Thoracic aorta (tissue), 2 donors: Measurements from ENCODE around the gene MLF1. TPM values are rescaled to one million over a fixed set of nuclear protein-coding genes. Genes with fewer than 3 reads are reported as not detected.

Experiments used
- ATAC-seq: fragments of 150-250 bp; one replicate; pipeline ENCODE4 v1.8.0; 2017; ENCODE audit warnings: low read depth; ENCODE audit not compliant: insufficient number of reproducible peaks, low FRiP score
- DNase-seq: peaks from one replicate; pipeline ENCODE4 v3.0.0-alpha.2; 2020; ENCODE audit warnings: low spot score
- H3K27ac ChIP-seq, 2 donors: fragments of 200-600 bp; sonication (generic); 1 replicate in 1 of 2; 2 replicates in 1 of 2; pipeline ENCODE4 v1.5.1; 2016; ENCODE audit warnings: mild to moderate bottlenecking in 2 of 2, moderate library complexity in 2 of 2
- H3K27me3 ChIP-seq: fragments of 200-600 bp; sonication (generic); replicated peaks from 2 replicates; pipeline ENCODE4 v1.6.0; 2016; ENCODE audit warnings: mild to moderate bottlenecking; ENCODE audit not compliant: insufficient read depth
- H3K36me3 ChIP-seq: fragments of 200-600 bp; sonication (generic); one replicate; pipeline ENCODE4 v1.5.1; 2016
- H3K4me1 ChIP-seq, 2 donors: fragments of 200-600 bp; sonication (generic); 1 replicate in 1 of 2; 2 replicates in 1 of 2; pipeline versions ENCODE4 v1.5.1 to v1.6.0; 2016; ENCODE audit warnings: low read depth in 2 of 2, mild to moderate bottlenecking in 1 of 2; ENCODE audit not compliant: control insufficient read depth in 1 of 2
- H3K4me3 ChIP-seq: fragments of 200-600 bp; sonication (generic); 2 replicates; pipeline ENCODE4 v1.5.1; 2016; ENCODE audit warnings: mild to moderate bottlenecking
- H3K9me3 ChIP-seq: fragments of 200-600 bp; sonication (generic); 2 replicates; pipeline ENCODE4 v1.5.1; 2016
- total RNA-seq, 2 donors: library from RNA; depleted of rRNA; stranded (reverse); fragments of >200 nt; gene quantifications; one replicate each; pipeline versions ENCODE4 v1.1.0 to v1.2.3, GENCODE V29; 2016
- TF ChIP-seq, protein P1 (sequence below): fragments of 200-600 bp; sonication (generic); IDR thresholded peaks from one replicate; pipeline ENCODE4 v1.5.1; 2019; ENCODE audit warnings: antibody characterized with exemption

MLF1 gene
- total RNA-seq, 2 donors from 2014 or later, result 10.7 to 12.8 TPM

DNA sequence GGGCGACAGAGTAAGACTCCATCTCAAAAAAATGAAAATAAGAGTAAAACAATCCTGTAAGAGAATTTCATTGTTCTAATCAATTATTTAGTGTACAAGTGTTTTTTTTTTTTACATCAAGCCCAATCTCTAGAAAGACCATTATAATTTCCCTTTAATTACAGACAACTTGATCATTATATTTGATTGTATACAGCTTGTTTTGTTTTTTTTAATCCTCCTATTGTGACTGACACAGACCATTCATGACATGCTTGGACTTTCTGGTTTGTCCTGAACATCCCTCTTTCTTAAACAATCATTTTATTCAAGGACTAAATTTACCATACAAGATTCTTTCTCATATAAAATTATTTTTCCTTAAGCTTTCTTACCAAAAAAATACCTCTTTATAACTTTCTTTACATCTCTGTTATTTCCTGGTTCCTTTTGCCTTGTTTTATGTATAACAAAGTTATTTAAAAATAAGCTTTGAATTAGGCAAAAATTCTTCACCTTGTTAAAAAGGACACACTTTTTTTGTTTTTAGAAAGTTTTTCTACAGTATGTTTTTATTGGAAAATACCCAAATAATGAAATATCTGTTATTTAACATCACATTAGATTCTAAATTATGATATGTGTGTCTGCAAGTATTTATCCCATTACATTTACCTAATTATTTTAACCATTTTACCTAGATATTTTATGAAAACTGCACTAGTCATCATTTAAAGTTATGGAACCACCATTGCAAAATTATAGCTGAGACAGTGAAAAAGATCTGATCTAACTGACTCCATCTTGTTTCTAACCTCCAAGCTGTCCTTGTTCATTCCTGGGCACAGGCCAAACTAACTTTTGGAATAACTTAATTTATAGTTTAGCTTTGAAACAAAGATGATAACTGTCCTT, 47.2 kb downstream of the MLF1 start:
- H3K4me1 ChIP-seq, result no peaks in the 10 kb centered on the region
- H3K27me3 ChIP-seq, result no peaks in the 10 kb centered on the region
- H3K36me3 ChIP-seq, result no peaks in the 10 kb centered on the region
- no peak for DNase-seq
- no peak overlapping the region for H3K4me3 ChIP-seq
- no peak for ATAC-seq
- H3K27ac ChIP-seq, result no peak overlapping the region
- peaks cover 4% of the 10 kb centered on the region for H3K9me3 ChIP-seq
- TF ChIP-seq, protein P1, sequence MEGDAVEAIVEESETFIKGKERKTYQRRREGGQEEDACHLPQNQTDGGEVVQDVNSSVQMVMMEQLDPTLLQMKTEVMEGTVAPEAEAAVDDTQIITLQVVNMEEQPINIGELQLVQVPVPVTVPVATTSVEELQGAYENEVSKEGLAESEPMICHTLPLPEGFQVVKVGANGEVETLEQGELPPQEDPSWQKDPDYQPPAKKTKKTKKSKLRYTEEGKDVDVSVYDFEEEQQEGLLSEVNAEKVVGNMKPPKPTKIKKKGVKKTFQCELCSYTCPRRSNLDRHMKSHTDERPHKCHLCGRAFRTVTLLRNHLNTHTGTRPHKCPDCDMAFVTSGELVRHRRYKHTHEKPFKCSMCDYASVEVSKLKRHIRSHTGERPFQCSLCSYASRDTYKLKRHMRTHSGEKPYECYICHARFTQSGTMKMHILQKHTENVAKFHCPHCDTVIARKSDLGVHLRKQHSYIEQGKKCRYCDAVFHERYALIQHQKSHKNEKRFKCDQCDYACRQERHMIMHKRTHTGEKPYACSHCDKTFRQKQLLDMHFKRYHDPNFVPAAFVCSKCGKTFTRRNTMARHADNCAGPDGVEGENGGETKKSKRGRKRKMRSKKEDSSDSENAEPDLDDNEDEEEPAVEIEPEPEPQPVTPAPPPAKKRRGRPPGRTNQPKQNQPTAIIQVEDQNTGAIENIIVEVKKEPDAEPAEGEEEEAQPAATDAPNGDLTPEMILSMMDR, result no peak

- Histone ChIP-seq H3K4me1 (no peaks in the 10 kb centered on the region), H3K4me3 (no peak overlapping the region), H3K27me3 (no peaks in the 10 kb centered on the region), H3K36me3 (no peaks in the 10 kb centered on the region), H3K27ac (no peak overlapping the region), H3K9me3 (peaks cover 4% of the 10 kb centered on the region)
- no peak for DNase-seq
- no peak for ATAC-seq
- TF ChIP-seq, protein P1, result no peak
Observed at GRCh38 chr3:158625881-158626280, 54.9 kb downstream of the MLF1 start.

GRCh38 chr3:158631981-158632380, 61.0 kb downstream of the MLF1 start:
- DNase-seq, result no peak
- Histone ChIP-seq H3K4me3 (no peak overlapping the region), H3K27ac (no peak overlapping the region), H3K9me3 (no peaks in the 10 kb centered on the region), H3K4me1 (no peaks in the 10 kb centered on the region), H3K27me3 (no peaks in the 10 kb centered on the region), H3K36me3 (no peaks in the 10 kb centered on the region)
- no peak for ATAC-seq
- TF ChIP-seq, protein P1, result no peak

- ATAC-seq (no peak), DNase-seq (no peak)
- TF ChIP-seq, protein P1, result no peak
- Histone ChIP-seq H3K27ac (no peak overlapping the region), H3K9me3 (no peaks in the 10 kb centered on the region), H3K36me3 (no peaks in the 10 kb centered on the region), H3K27me3 (no peaks in the 10 kb centered on the region), H3K4me3 (no peak overlapping the region), H3K4me1 (peaks cover 8% of the 10 kb centered on the region in 2 donors)
Observed at GRCh38 chr3:158640646-158641045, 69.7 kb downstream of the MLF1 start.

- no peak overlapping the region for H3K4me3 ChIP-seq
- H3K27ac ChIP-seq, result no peak overlapping the region
- TF ChIP-seq, protein P1, result no peak
- DNase-seq, result no peak
- H3K36me3 ChIP-seq, result no peaks in the 10 kb centered on the region
- H3K4me1 ChIP-seq, result peaks cover 11 to 13% of the 10 kb centered on the region in 2 donors
- no peak for ATAC-seq
- no peaks in the 10 kb centered on the region for H3K9me3 ChIP-seq
- no peaks in the 10 kb centered on the region for H3K27me3 ChIP-seq
Observed at GRCh38 chr3:158642005-158642404, 71.0 kb downstream of the MLF1 start.
